ENCODE data around the gene GEMIN7. TPM values are rescaled to one million over a fixed set of nuclear protein-coding genes. Genes with fewer than 3 reads are reported as not detected.

Gene GEMIN7
- 12.1 and 15.6 TPM in 2 replicates for total RNA-seq

GRCh38 chr19:45079063-45079910, at the start of gene GEMIN7:
Gene GEMIN7 (plus strand): TSS chr19:45079260. CDS start chr19:45090115, 10,855 bp downstream.

GRCh38 chr19:45038931-45039893, 39.8 kb upstream of the GEMIN7 start, which contains the start of gene CLASRP:
Gene CLASRP (plus strand): TSS chr19:45039045. CDS start chr19:45040213, 1,168 bp downstream.

GRCh38 chr19:45076029-45076850, 2.8 kb upstream of the GEMIN7 start, which contains the start of gene ZNF296:
Gene ZNF296 (minus strand): TSS chr19:45076478. CDS start chr19:45076373, 105 bp downstream.

GRCh38 chr19:45092747-45093678, 14.0 kb downstream of the GEMIN7 start, which contains the start of gene PPP1R37:
Gene PPP1R37 (plus strand): TSS chr19:45093179. CDS start chr19:45093326, 147 bp downstream.

Other genes with a start within 250 kb of the GEMIN7 start
- 57.8 and 61.3 TPM in 2 replicates for gene NECTIN2, start 233.0 kb upstream of the GEMIN7 start, total RNA-seq
- gene TOMM40, start 188.0 kb upstream of the GEMIN7 start, total RNA-seq, result 31.4 and 35.1 TPM in 2 replicates
- 7.7 and 18.3 TPM in 2 replicates for gene APOE, start 173.5 kb upstream of the GEMIN7 start, total RNA-seq
- gene APOC1, start 164.7 kb upstream of the GEMIN7 start, total RNA-seq, result 1.8 and 3.6 TPM in 2 replicates
- not detected in 2 replicates for gene APOC4, start 137.0 kb upstream of the GEMIN7 start, total RNA-seq
- not detected in 2 replicates for gene APOC2, start 133.2 kb upstream of the GEMIN7 start, total RNA-seq
- gene CLPTM1, start 123.9 kb upstream of the GEMIN7 start, total RNA-seq, result 29.7 and 36.5 TPM in 2 replicates
- gene RELB, start 77.8 kb upstream of the GEMIN7 start, total RNA-seq, result 5.5 and 7.3 TPM in 2 replicates
- gene CLASRP, start 40.2 kb upstream of the GEMIN7 start, total RNA-seq, result 7.8 and 12.6 TPM in 2 replicates
- not detected in 2 replicates for gene ZNF296, start 2.8 kb upstream of the GEMIN7 start, total RNA-seq
- 20.6 and 29.2 TPM in 2 replicates for gene PPP1R37, start 13.9 kb downstream of the GEMIN7 start, total RNA-seq
- gene NKPD1, start 81.7 kb downstream of the GEMIN7 start, total RNA-seq, result 0.14 and 0.18 TPM in 2 replicates
- gene TRAPPC6A, start 99.0 kb downstream of the GEMIN7 start, total RNA-seq, result 13.5 and 14.1 TPM in 2 replicates
- 2.3 and 2.9 TPM in 2 replicates for gene BLOC1S3, start 99.5 kb downstream of the GEMIN7 start, total RNA-seq
- gene EXOC3L2, start 166.1 kb downstream of the GEMIN7 start, total RNA-seq, result under 0.01 and 0.09 TPM in 2 replicates
- 8.2 and 11.9 TPM in 2 replicates for gene MARK4, start 172.0 kb downstream of the GEMIN7 start, total RNA-seq
- under 0.01 TPM in 1 of 2 replicates, not detected in the other for gene CKM, start 243.6 kb downstream of the GEMIN7 start, total RNA-seq

All from smooth muscle cell of bladder (primary cell).